Endothelial cell of umbilical vein (primary cell): ENCODE data around the gene CCDC85A. TPM values are rescaled to one million over a fixed set of nuclear protein-coding genes. Genes with fewer than 3 reads are reported as not detected.

Source experiments
- BruUV-seq: library from RNA; stranded (reverse); fragments of 400-500 nt; replicated peaks from 2 replicates; lab custom pipeline; 2021; lab: Mats Ljungman, UMichigan
- CTCF ChIA-PET: fragments of 300-600, 350-600 bp; sonication (Branson Sonifier 250); formaldehyde crosslinking; loops from one replicate; lab custom pipeline; 2021; ENCODE audit warnings: antibody characterized with exemption, inconsistent platforms; lab: Charles Lee
- POLR2A ChIA-PET: fragments of 300-600, 350-600 bp; sonication (Branson Sonifier 250); formaldehyde crosslinking; loops from one replicate; lab custom pipeline; 2021; ENCODE audit warnings: antibody characterized with exemption, inconsistent platforms; lab: Charles Lee
- DNase-seq: peaks from one replicate; pipeline ENCODE4 v3.0.0-alpha.2; 2011; ENCODE audit warnings: low read depth, low spot score
- FAIRE-seq: peaks from 2 replicates; lab custom pipeline; 2011; peaks lifted over from hg19 to GRCh38; lab: Jason Lieb, UNC
- H2AFZ ChIP-seq: 2 replicates; pipeline ENCODE4 v1.6.0; 2012; ENCODE audit warnings: low read depth, low read length, control low read depth, inconsistent platforms
- H3K27ac ChIP-seq: 2 replicates; pipeline ENCODE4 v1.5.1; 2011; ENCODE audit warnings: low read depth, mild to moderate bottlenecking, control low read depth, low read length, moderate library complexity; ENCODE audit not compliant: insufficient read depth
- H3K27me3 ChIP-seq, 2 experiments: 2 replicates each; pipeline versions ENCODE4 v1.6.0 to v1.6.1; 2011; ENCODE audit warnings: low read length in 2 of 2, mixed read lengths in 1 of 2; ENCODE audit not compliant: control insufficient read depth in 2 of 2, insufficient read depth in 2 of 2
- H3K36me3 ChIP-seq, 2 experiments: 2 replicates in 1 of 2; 3 replicates in 1 of 2; pipeline ENCODE4 v1.5.1; 2011; ENCODE audit warnings: low read length in 2 of 2, mild to moderate bottlenecking in 1 of 2, moderate library complexity in 1 of 2; ENCODE audit not compliant: control insufficient read depth in 2 of 2, insufficient read depth in 2 of 2; ENCODE audit errors: extremely low read depth in 1 of 2
- H3K4me1 ChIP-seq: 3 replicates; pipeline ENCODE4 v1.5.1; 2011; ENCODE audit warnings: mild to moderate bottlenecking, low read length; ENCODE audit not compliant: control insufficient read depth, insufficient read depth; ENCODE audit errors: extremely low read depth
- H3K4me2 ChIP-seq: 2 replicates; pipeline ENCODE4 v1.6.1; 2011; ENCODE audit warnings: low read length, control low read depth, mixed read lengths; ENCODE audit not compliant: insufficient read depth
- H3K4me3 ChIP-seq, 3 experiments: fragments of 200-600 bp in 1 of 3; sonication (generic), shearing (Covaris generic) in 1 of 3; replicated peaks in 1 of 3; 2 replicates each; pipeline ENCODE4 v1.5.1; 2011 to 2016; ENCODE audit warnings: control low read depth in 3 of 3, low read length in 3 of 3, mild to moderate bottlenecking in 2 of 3, inconsistent platforms in 1 of 3, low read depth in 1 of 3, moderate library complexity in 1 of 3; ENCODE audit not compliant: insufficient read depth in 1 of 3
- H3K79me2 ChIP-seq: 2 replicates; pipeline ENCODE4 v1.6.0; 2012; ENCODE audit warnings: low read length, inconsistent platforms; ENCODE audit not compliant: control insufficient read depth, insufficient read depth
- H3K9ac ChIP-seq: replicated peaks from 2 replicates; pipeline ENCODE3; 2011; ENCODE audit warnings: low read length, control low read depth; ENCODE audit not compliant: insufficient read depth; ENCODE audit errors: extremely low read depth
- H3K9me1 ChIP-seq: replicated peaks from 3 replicates; pipeline ENCODE4 v1.6.0; 2011; ENCODE audit warnings: mild to moderate bottlenecking, low read length; ENCODE audit not compliant: control insufficient read depth, insufficient read depth; ENCODE audit errors: extremely low read depth
- H3K9me3 ChIP-seq: replicated peaks from 2 replicates; pipeline ENCODE4 v1.5.1; 2012; ENCODE audit warnings: low read length, inconsistent platforms; ENCODE audit not compliant: control insufficient read depth, insufficient read depth
- H4K20me1 ChIP-seq: replicated peaks from 2 replicates; pipeline ENCODE3; 2011; ENCODE audit warnings: mild to moderate bottlenecking, low read length; ENCODE audit not compliant: control insufficient read depth, insufficient read depth; ENCODE audit errors: extremely low read depth
- CTCF ChIP-seq, 2 donors: IDR thresholded peaks; 1 replicate in 1 of 2; 2 replicates in 1 of 2; pipeline ENCODE4 v1.5.1; 2011; ENCODE audit warnings: low read length in 2 of 2, mild to moderate bottlenecking in 2 of 2, moderate library complexity in 2 of 2, control low read depth in 1 of 2, inconsistent platforms in 1 of 2, low read depth in 1 of 2; ENCODE audit not compliant: insufficient read depth in 1 of 2; ENCODE audit errors: extremely low read depth in 1 of 2
- EZH2 ChIP-seq: IDR thresholded peaks from 2 replicates; pipeline ENCODE4 v1.6.1; 2012; ENCODE audit warnings: borderline replicate concordance, low read depth, mild to moderate bottlenecking, moderate library complexity, low read length, inconsistent platforms; ENCODE audit not compliant: severe bottlenecking
- FOS ChIP-seq: IDR thresholded peaks from 2 replicates; pipeline ENCODE4 v1.6.1; 2011; ENCODE audit warnings: mild to moderate bottlenecking, low read length, moderate library complexity, borderline replicate concordance; ENCODE audit not compliant: insufficient read depth
- GATA2 ChIP-seq: IDR thresholded peaks from 2 replicates; pipeline ENCODE4 v1.7.0; 2011; ENCODE audit warnings: low read depth, mild to moderate bottlenecking, moderate library complexity, mixed read lengths, low read length; ENCODE audit not compliant: insufficient read length, insufficient read depth
- JUN ChIP-seq: IDR thresholded peaks from 2 replicates; pipeline ENCODE4 v1.6.1; 2011; ENCODE audit warnings: borderline replicate concordance, low read depth; ENCODE audit not compliant: insufficient read length, insufficient read depth
- MAX ChIP-seq: IDR thresholded peaks from 2 replicates; pipeline ENCODE4 v1.6.1; 2011; ENCODE audit not compliant: insufficient read depth, insufficient read length
- MYC ChIP-seq: IDR thresholded peaks from one replicate; pipeline ENCODE4 v1.6.1; 2011; ENCODE audit warnings: mild to moderate bottlenecking, low read depth, low read length
- POLR2A ChIP-seq: IDR thresholded peaks from 2 replicates; pipeline ENCODE4 v1.6.1; 2012; ENCODE audit warnings: low read depth, mild to moderate bottlenecking, control low read depth, low read length
- POLR2AphosphoS5 ChIP-seq: IDR thresholded peaks from 2 replicates; pipeline ENCODE4 v1.6.1; 2012; ENCODE audit warnings: low read depth, mild to moderate bottlenecking, control low read depth, low read length, moderate library complexity; ENCODE audit not compliant: insufficient read depth
- dilution Hi-C: fragments of 300-500 bp; cut with MboI; formaldehyde crosslinking; loops from one replicate; pipeline ENCODE4 v1.15.0; 2019; ENCODE audit warnings: low sequenced_read_pairs; ENCODE audit not compliant: extremely low pct_ligation_motif_present
- intact Hi-C: fragments of 100-400 bp; cut with micrococcal nuclease; formaldehyde crosslinking; loops from one replicate; pipeline ENCODE4 v1.10.0; 2022
- polyA plus RNA-seq, 4 experiments: library from polyadenylated mRNA; depleted of rRNA in 3 of 4; stranded (reverse) in 3 of 4; unstranded in 1 of 4; fragments of >200 nt; gene quantifications; 2 replicates each; pipeline versions ENCODE4 v1.2.1 to v1.2.3, GENCODE V29; 2011 to 2012; ENCODE audit warnings: missing spikeins in 1 of 4
- total RNA-seq: library from RNA; stranded (reverse); gene quantifications from 2 replicates; pipeline ENCODE4 v1.2.3, GENCODE V29; 2021

Gene CCDC85A
- total and polyA plus RNA-seq, 2 donors (not counting 3 experiments of a cell fraction or from before 2014, with no cell fraction given): 5.1 to 10.4 TPM

GRCh38 chr2:56170504-56170903, 13.3 kb upstream of the CCDC85A start:
- no TSS peak for BruUV-seq
- H3K79me2 ChIP-seq: no peaks in the 10 kb centered on the region
- no peaks in the 10 kb centered on the region for H3K9me3 ChIP-seq
- H3K9ac ChIP-seq: no peak overlapping the region
- H3K4me1 ChIP-seq: no peaks in the 10 kb centered on the region
- H3K27ac ChIP-seq: no peak overlapping the region
- H3K9me1 ChIP-seq: no peaks in the 10 kb centered on the region
- H3K4me2 ChIP-seq: no peak overlapping the region
- dilution Hi-C loops (no loop called here), intact Hi-C loops (no loop called here)
- no peak overlapping the region for H3K4me3 ChIP-seq
- DNase-seq (no peak), FAIRE-seq (no peak)
- ChIA-PET POLR2A (no interaction called here), CTCF (interaction anchor here (1.2 to 1.3 kb wide), 2 partner anchors 10 to 13 kb away, joined by 3 to 5 read pairs; partner anchors contain the start of gene CCDC85A)
- H3K27me3 ChIP-seq: peaks cover 3 to 17% of the 10 kb centered on the region in 2 experiments
- H3K36me3 ChIP-seq: no peaks in the 10 kb centered on the region
- H4K20me1 ChIP-seq: no peaks in the 10 kb centered on the region
- no peak for TF ChIP-seq JUN
- no peak for TF ChIP-seq FOS
- no peak for TF ChIP-seq MYC
- TF ChIP-seq POLR2AphosphoS5: no peak
- no peak for TF ChIP-seq MAX
- TF ChIP-seq GATA2: no peak
- TF ChIP-seq POLR2A: no peak
- TF ChIP-seq EZH2: no peak
- no peak for TF ChIP-seq CTCF (IDR thresholded peaks at IDR 0.05; ENCODE audit: extremely low read depth in 1 of 2, insufficient read depth in 1 of 2, low read depth in 1 of 2, low read length in 2 of 2)
- H2AFZ ChIP-seq: no peak overlapping the region
